Activated CD4-positive, alpha-beta T cell treated with anti-CD3 and anti-CD28 coated beads, Interleukin-2, amount 10 ng/mL, durations not matched to agents 7 days and 5 days (primary cell): ENCODE measurements around the gene ATXN10. TPM values are rescaled to one million over a fixed set of nuclear protein-coding genes. Genes with fewer than 3 reads are reported as not detected.

ENCODE experiments used
- CTCF ChIA-PET: fragments of 350-600 bp; sonication (Branson Sonifier 250); formaldehyde crosslinking; loops from one replicate; lab custom pipeline; 2021; ENCODE audit warnings: antibody characterized with exemption; lab: Charles Lee
- POLR2A ChIA-PET: fragments of 350-600 bp; sonication (Branson Sonifier 250); formaldehyde crosslinking; loops from one replicate; lab custom pipeline; 2021; ENCODE audit warnings: antibody characterized with exemption; lab: Charles Lee
- DNase-seq: peaks from one replicate; pipeline ENCODE4 v3.0.0-alpha.2; 2020
- H3K27ac Mint-ChIP-seq: one replicate; pipeline ENCODE4 v1.8.0; 2021; ENCODE audit warnings: mild to moderate bottlenecking, moderate library complexity, mixed read lengths
- H3K27me3 Mint-ChIP-seq: one replicate; pipeline ENCODE4 v1.8.0; 2021; ENCODE audit warnings: mixed read lengths
- H3K36me3 Mint-ChIP-seq: one replicate; pipeline ENCODE4 v1.8.0; 2021; ENCODE audit warnings: low read depth, mixed read lengths
- H3K4me1 Mint-ChIP-seq: one replicate; pipeline ENCODE4 v1.8.0; 2021; ENCODE audit warnings: mixed read lengths
- H3K4me3 Mint-ChIP-seq: one replicate; pipeline ENCODE4 v1.8.0; 2021; ENCODE audit warnings: mild to moderate bottlenecking, moderate library complexity, mixed read lengths
- H3K9me3 Mint-ChIP-seq: one replicate; pipeline ENCODE4 v1.8.0; 2021; ENCODE audit warnings: mixed read lengths
- total RNA-seq, 2 experiments: library from RNA; stranded (reverse); gene quantifications; one replicate each; pipeline ENCODE4 v1.2.3, GENCODE V29; 2021

The ATXN10 gene
- total RNA-seq, 2 experiments from 2014 or later, result 91.5 to 103 TPM

GRCh38 chr22:45818424-45819085 is 146.9 kb downstream of the ATXN10 start:
- ChIA-PET POLR2A (no interaction called here), CTCF (interaction anchor here (1.3 to 1.4 kb wide), 2 partner anchors 10 to 40 kb away, joined by 3 read pairs; no protein-coding TSS in a partner anchor)
- Mint-ChIP-seq H3K4me1 (no peaks in the 10 kb centered on the region), H3K9me3 (no peaks in the 10 kb centered on the region), H3K4me3 (no peak overlapping the region), H3K27me3 (no peaks in the 10 kb centered on the region), H3K27ac (no peak overlapping the region), H3K36me3 (peaks cover 5% of the 10 kb centered on the region)
- DNase-seq, result no peak

DNA sequence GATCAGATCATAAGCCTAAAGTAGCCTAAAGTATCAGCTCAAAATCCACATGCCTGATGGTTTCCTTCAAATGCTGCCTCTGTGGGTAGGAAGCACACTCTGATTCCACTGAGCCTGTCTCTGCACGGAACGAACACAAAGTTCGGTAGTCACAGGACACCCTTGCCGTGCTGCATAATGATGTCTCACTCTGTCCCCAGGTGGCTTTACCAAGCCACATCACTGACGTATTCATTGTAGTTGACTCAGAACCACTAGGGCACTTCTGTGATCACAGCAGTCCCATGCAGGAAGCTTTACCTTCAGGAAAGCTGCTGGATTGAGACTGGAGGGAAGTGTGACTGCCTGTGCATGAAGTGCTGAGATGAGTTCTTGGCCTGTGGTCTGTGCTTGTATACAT is 147.7 kb downstream of the ATXN10 start:
- Mint-ChIP-seq H3K9me3 (no peaks in the 10 kb centered on the region), H3K27me3 (no peaks in the 10 kb centered on the region), H3K36me3 (peaks cover 7% of the 10 kb centered on the region), H3K4me3 (no peak overlapping the region), H3K27ac (no peak overlapping the region), H3K4me1 (no peaks in the 10 kb centered on the region)
- ChIA-PET CTCF (interaction anchor here (1.3 to 1.4 kb wide), 2 partner anchors 10 to 41 kb away, joined by 3 read pairs; no protein-coding TSS in a partner anchor), POLR2A (no interaction called here)
- no peak for DNase-seq

- CTCF ChIA-PET, result no interaction called here
- POLR2A ChIA-PET, result no interaction called here
These were observed 151.7 kb downstream of the ATXN10 start for GRCh38 chr22:45823336-45823735.

GRCh38 chr22:45826520-45826919 is 154.9 kb downstream of the ATXN10 start:
- ChIA-PET CTCF (interaction anchor here (0.5 to 0.9 kb wide), 2 partner anchors 37 to 89 kb away, joined by 3 to 4 read pairs; no protein-coding TSS in a partner anchor), POLR2A (no interaction called here)
- Mint-ChIP-seq H3K36me3 (peaks cover 18% of the 10 kb centered on the region), H3K4me3 (no peak overlapping the region), H3K27me3 (no peaks in the 10 kb centered on the region), H3K9me3 (no peaks in the 10 kb centered on the region), H3K4me1 (no peaks in the 10 kb centered on the region), H3K27ac (no peak overlapping the region)
- no peak for DNase-seq

More at GRCh38 chr22:45823336-45823735, 151.7 kb downstream of the ATXN10 start:
- Mint-ChIP-seq H3K36me3 (peaks cover 10% of the 10 kb centered on the region), H3K27ac (no peak overlapping the region), H3K4me1 (no peaks in the 10 kb centered on the region), H3K27me3 (no peaks in the 10 kb centered on the region), H3K9me3 (no peaks in the 10 kb centered on the region), H3K4me3 (no peak overlapping the region)
- no peak for DNase-seq

DNA sequence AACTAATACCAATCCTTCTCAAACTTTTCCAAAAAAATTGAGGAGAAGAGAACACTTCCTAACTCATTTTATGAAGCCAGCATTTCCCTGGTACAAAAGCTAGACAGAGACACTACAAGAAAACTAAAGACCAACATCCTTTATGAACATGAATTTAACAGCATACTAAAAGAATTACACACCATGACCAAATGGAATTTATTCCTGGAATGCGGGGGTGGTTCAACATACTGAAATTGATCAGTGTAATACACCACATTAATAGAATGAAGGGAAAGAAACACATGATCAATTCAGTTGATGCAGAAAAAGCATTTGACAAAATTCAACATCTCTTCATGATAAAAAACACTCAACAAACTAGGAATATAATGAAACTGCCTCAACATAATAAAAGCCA is 157.2 kb downstream of the ATXN10 start:
- no peaks in the 10 kb centered on the region for H3K27me3 Mint-ChIP-seq
- DNase-seq, result no peak
- H3K4me1 Mint-ChIP-seq, result no peaks in the 10 kb centered on the region
- peaks cover 15% of the 10 kb centered on the region for H3K36me3 Mint-ChIP-seq
- ChIA-PET POLR2A (no interaction called here), CTCF (no interaction called here)
- H3K4me3 Mint-ChIP-seq, result no peak overlapping the region
- no peak overlapping the region for H3K27ac Mint-ChIP-seq
- no peaks in the 10 kb centered on the region for H3K9me3 Mint-ChIP-seq

DNA sequence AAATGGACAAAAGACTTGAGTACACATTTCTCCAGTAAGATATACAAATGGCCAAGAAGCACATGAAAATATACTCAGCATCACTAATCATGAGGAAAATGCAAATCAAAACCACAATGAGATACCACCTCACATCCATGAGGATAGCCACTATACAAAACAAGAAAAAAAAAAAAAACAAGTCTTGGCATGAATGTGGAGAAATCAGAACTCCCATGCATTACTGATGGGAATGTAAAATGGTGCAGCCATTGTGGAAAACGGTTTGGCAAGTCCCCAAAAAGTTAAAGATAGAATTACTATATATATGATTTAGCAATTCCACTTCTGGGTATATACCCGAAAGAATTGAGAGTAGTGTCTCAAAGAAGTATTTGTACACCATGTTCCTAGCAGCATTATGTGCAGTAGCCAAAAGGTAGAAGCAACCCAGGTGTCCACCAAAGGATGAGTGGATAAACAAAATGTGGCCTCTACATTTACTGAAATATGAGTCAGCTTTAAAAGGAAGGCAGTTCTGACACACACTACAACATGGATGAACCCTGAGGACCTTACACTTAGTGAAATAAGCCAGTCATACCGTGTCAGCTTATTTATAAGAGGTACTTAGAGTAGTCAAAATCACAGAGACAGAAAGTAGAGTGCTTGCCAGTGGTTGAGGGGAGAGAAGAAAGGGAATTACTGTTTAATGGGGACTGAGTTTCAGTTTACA is 159.1 kb downstream of the ATXN10 start:
- POLR2A ChIA-PET, result no interaction called here
- CTCF ChIA-PET, result interaction anchor here (0.7 kb wide), 1 partner anchor 33 kb away, joined by 3 read pairs; no protein-coding TSS in a partner anchor
- peaks cover 13% of the 10 kb centered on the region for H3K36me3 Mint-ChIP-seq
- no peaks in the 10 kb centered on the region for H3K27me3 Mint-ChIP-seq
- no peak for DNase-seq
- H3K4me1 Mint-ChIP-seq, result peaks cover 6% of the 10 kb centered on the region
- H3K4me3 Mint-ChIP-seq, result no peak overlapping the region
- no peak overlapping the region for H3K27ac Mint-ChIP-seq
- H3K9me3 Mint-ChIP-seq, result no peaks in the 10 kb centered on the region

- no peak overlapping the region for H3K27ac Mint-ChIP-seq
- ChIA-PET CTCF (no interaction called here), POLR2A (no interaction called here)
- H3K36me3 Mint-ChIP-seq, result peaks cover 8% of the 10 kb centered on the region
- DNase-seq, result no peak
- no peaks in the 10 kb centered on the region for H3K27me3 Mint-ChIP-seq
- no peaks in the 10 kb centered on the region for H3K9me3 Mint-ChIP-seq
- no peak overlapping the region for H3K4me3 Mint-ChIP-seq
- H3K4me1 Mint-ChIP-seq, result peaks cover 6% of the 10 kb centered on the region
These were observed 159.8 kb downstream of the ATXN10 start for GRCh38 chr22:45831394-45831793.

GRCh38 chr22:45832180-45832579 is 160.5 kb downstream of the ATXN10 start:
- Mint-ChIP-seq H3K27ac (no peak overlapping the region), H3K36me3 (peaks cover 8% of the 10 kb centered on the region), H3K4me1 (peaks cover 6% of the 10 kb centered on the region), H3K4me3 (no peak overlapping the region), H3K27me3 (no peaks in the 10 kb centered on the region), H3K9me3 (no peaks in the 10 kb centered on the region)
- ChIA-PET CTCF (no interaction called here), POLR2A (no interaction called here)
- DNase-seq, result no peak

GRCh38 chr22:45832959-45833580 is 161.4 kb downstream of the ATXN10 start:
- peaks cover 6% of the 10 kb centered on the region for H3K4me1 Mint-ChIP-seq
- DNase-seq, result no peak
- no peak overlapping the region for H3K27ac Mint-ChIP-seq
- H3K36me3 Mint-ChIP-seq, result peaks cover 8% of the 10 kb centered on the region
- no peaks in the 10 kb centered on the region for H3K9me3 Mint-ChIP-seq
- no peak overlapping the region for H3K4me3 Mint-ChIP-seq
- ChIA-PET POLR2A (no interaction called here), CTCF (no interaction called here)
- H3K27me3 Mint-ChIP-seq, result no peaks in the 10 kb centered on the region

- Mint-ChIP-seq H3K27me3 (no peaks in the 10 kb centered on the region), H3K27ac (no peak overlapping the region), H3K4me3 (no peak overlapping the region), H3K4me1 (peaks cover 6% of the 10 kb centered on the region), H3K9me3 (no peaks in the 10 kb centered on the region), H3K36me3 (peaks cover 8% of the 10 kb centered on the region)
- CTCF ChIA-PET, result no interaction called here
- POLR2A ChIA-PET, result no interaction called here
- DNase-seq, result no peak
These were observed 162.0 kb downstream of the ATXN10 start for GRCh38 chr22:45833613-45834012.

GRCh38 chr22:45834241-45834640 is 162.6 kb downstream of the ATXN10 start:
- H3K27me3 Mint-ChIP-seq, result no peaks in the 10 kb centered on the region
- DNase-seq, result no peak
- no peak overlapping the region for H3K27ac Mint-ChIP-seq
- H3K4me1 Mint-ChIP-seq, result peaks cover 6% of the 10 kb centered on the region
- H3K36me3 Mint-ChIP-seq, result peaks cover 1% of the 10 kb centered on the region
- ChIA-PET POLR2A (no interaction called here), CTCF (no interaction called here)
- H3K4me3 Mint-ChIP-seq, result no peak overlapping the region
- no peaks in the 10 kb centered on the region for H3K9me3 Mint-ChIP-seq

DNA sequence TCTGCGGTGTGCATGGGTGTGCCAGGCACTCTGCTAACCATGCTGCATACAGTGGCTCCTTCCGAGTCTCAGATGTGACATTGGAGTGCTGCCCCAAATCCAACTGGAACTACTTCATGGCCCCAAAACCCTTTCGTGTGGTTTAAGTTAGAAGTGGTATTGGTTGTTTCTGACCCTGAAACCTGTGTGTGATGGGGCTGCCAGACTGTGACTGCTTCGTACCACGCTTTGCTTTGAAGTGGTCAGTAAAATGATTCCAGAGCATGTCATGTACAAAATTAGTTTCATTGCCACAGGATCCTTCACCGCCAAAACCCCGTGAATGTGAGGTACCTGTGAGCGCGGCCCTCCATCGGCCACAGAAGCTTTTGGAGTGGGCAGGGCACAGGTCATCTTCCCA is 163.2 kb downstream of the ATXN10 start:
- Mint-ChIP-seq H3K27me3 (no peaks in the 10 kb centered on the region), H3K9me3 (no peaks in the 10 kb centered on the region), H3K36me3 (no peaks in the 10 kb centered on the region), H3K27ac (no peak overlapping the region), H3K4me3 (no peak overlapping the region), H3K4me1 (peaks cover 6% of the 10 kb centered on the region)
- DNase-seq, result no peak
- ChIA-PET POLR2A (no interaction called here), CTCF (no interaction called here)
